ENCODE data around the gene EMC6. TPM values are rescaled to one million over a fixed set of nuclear protein-coding genes. Genes with fewer than 3 reads are reported as not detected.

EMC6 gene
- total and polyA plus RNA-seq, 8 donors = 12.1 to 34.6 (median 16.4) TPM

DNA sequence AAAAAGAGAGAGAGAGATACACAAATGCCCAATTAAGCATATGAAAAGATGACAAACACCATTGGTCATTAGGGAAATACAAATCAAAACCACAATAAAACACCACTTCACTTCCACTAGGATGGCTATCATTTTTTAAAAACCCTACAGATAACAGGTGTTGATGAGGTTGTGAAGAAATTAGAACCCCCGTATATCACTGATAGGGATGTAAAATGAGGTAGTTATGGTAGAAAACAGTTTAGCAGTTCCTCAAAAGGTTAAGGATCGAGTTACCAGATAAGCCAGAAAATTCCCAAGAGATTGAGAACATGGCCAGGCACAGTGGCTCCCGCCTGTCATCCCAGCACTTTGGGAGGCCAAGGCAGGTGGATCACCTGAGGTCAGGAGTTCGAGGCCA, 24.5 kb downstream of the EMC6 start:
- Histone ChIP-seq H3K4me1 (no peaks in the 10 kb centered on the region), H3K36me3 (no peaks in the 10 kb centered on the region), H3K27me3 (no peaks in the 10 kb centered on the region), H3K27ac (no peak overlapping the region), H3K9me3 (no peaks in the 10 kb centered on the region), H3K4me3 (no peak overlapping the region)
- intact Hi-C loops (cut with DNase I) = no loop called here
- TF ChIP-seq CTCF (IDR thresholded peaks at IDR 0.05) = no peak
- ATAC-seq (no peak), DNase-seq (no peak), FAIRE-seq (no peak)
- WGBS, 2 donors = 47 to 53% methylated on average over 4 of the region's 4 CpGs

GRCh38 chr17:3693829-3694231, 25.2 kb downstream of the EMC6 start:
- TF ChIP-seq CTCF (IDR thresholded peaks at IDR 0.05) = no peak
- intact Hi-C loops (cut with DNase I) = no loop called here
- no peak overlapping the region for H3K4me3 ChIP-seq
- H3K27ac ChIP-seq = no peak overlapping the region
- no peaks in the 10 kb centered on the region for H3K36me3 ChIP-seq
- DNase-seq (no peak), ATAC-seq (no peak), FAIRE-seq (no peak)
- H3K9me3 ChIP-seq = no peaks in the 10 kb centered on the region
- no peaks in the 10 kb centered on the region for H3K27me3 ChIP-seq
- WGBS, 2 donors = 62 to 65% methylated on average over 9 of the region's 9 CpGs
- no peaks in the 10 kb centered on the region for H3K4me1 ChIP-seq

DNA sequence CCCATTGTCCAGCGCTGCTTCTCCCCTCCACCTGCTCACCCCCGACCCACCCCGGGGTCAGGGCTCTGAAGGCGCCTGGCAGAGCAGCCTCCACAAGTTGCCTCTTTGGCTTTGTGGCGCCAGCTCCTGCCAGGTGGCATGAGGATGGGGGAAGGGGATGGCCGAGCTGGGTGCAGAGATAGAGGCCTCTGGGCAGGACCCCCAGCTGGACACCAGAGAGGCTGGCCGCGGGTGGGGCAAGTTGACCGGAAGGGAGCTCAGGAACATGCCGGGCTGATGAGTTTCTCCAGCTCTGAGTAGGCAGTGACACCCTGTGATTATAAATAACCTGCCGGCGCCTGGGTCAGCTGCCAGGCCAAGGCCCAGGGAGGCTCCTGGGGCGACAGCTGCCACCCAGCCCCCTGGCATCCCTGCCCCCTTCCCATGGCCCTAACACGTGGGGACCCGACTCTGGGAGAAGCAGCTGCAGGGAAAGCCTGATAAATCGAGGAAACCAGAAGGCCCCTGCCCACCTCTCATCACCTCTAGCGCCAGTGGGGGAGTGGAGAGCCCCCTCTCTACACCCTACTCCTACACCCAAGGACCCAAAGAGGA, 26.6 kb downstream of the EMC6 start:
- Histone ChIP-seq H3K9me3 (no peaks in the 10 kb centered on the region), H3K27ac (no peak overlapping the region), H3K4me1 (no peaks in the 10 kb centered on the region), H3K27me3 (no peaks in the 10 kb centered on the region), H3K4me3 (peak overlapping the region in 2 of 4 donors; percentile 18 to 62), H3K36me3 (no peaks in the 10 kb centered on the region)
- ATAC-seq = peak in 3 of 4 donors; percentile 25 to 45 (median 37)
- no peak for TF ChIP-seq CTCF (IDR thresholded peaks at IDR 0.05)
- FAIRE-seq = no peak
- intact Hi-C loops (cut with DNase I) = no loop called here
- DNase-seq = no peak
- WGBS, 2 donors = 19 to 20% methylated on average over 16 to 17 of the region's 17 CpGs

GRCh38 chr17:3695723-3696411, 27.3 kb downstream of the EMC6 start, which contains the start of gene P2RX5:
Gene P2RX5 (minus strand): TSS chr17:3696155. CDS start chr17:3696005, 150 bp downstream.
- no peak for TF ChIP-seq CTCF (IDR thresholded peaks at IDR 0.05)
- ATAC-seq (peak; percentile 56 to 74 (median 68)), FAIRE-seq (no peak), DNase-seq (peak in 1 of 6 donors; percentile 68)
- Histone ChIP-seq H3K4me3 (peak within 1 kb of the TSS; percentile 12 to 62 (median 28)), H3K4me1 (no peaks in the 10 kb centered on the region), H3K27me3 (no peaks in the 10 kb centered on the region), H3K27ac (no peak within 1 kb of the TSS), H3K36me3 (no peaks in the 10 kb centered on the region), H3K9me3 (no peaks in the 10 kb centered on the region)
- 0 to 1% methylated on average over 63 to 65 of the region's 65 CpGs for WGBS, 2 donors
- intact Hi-C loops (cut with DNase I) = no loop called here

- H3K27ac ChIP-seq = no peak overlapping the region
- no peaks in the 10 kb centered on the region for H3K9me3 ChIP-seq
- intact Hi-C loops (cut with DNase I) = no loop called here
- H3K27me3 ChIP-seq = no peaks in the 10 kb centered on the region
- no peak for FAIRE-seq
- no peaks in the 10 kb centered on the region for H3K36me3 ChIP-seq
- 50 to 52% methylated on average over 12 of the region's 12 CpGs for WGBS, 2 donors
- no peak for TF ChIP-seq CTCF (IDR thresholded peaks at IDR 0.05)
- no peak overlapping the region for H3K4me3 ChIP-seq
- no peaks in the 10 kb centered on the region for H3K4me1 ChIP-seq
- ATAC-seq = no peak
- DNase-seq = no peak
Observed at GRCh38 chr17:3697103-3697476, 28.5 kb downstream of the EMC6 start.
